ENCODE data around the gene BCAT1. TPM values are rescaled to one million over a fixed set of nuclear protein-coding genes. Genes with fewer than 3 reads are reported as not detected.

The BCAT1 gene
- total and polyA plus RNA-seq, 9 of the 15 experiments (the other 6 are each of a cell fraction or from before 2014, with no cell fraction given): 38.5 to 157 (median 66.8) TPM

GRCh38 chr12:24933694-24934407 lies 15.1 kb downstream of the BCAT1 start (continued):
- 0 out of 2 replicates have a peak, but pooled peaks have one; percentile 29 for TF ChIP-seq MYNN (IDR thresholded peaks at IDR 0.05)
- no peak for TF ChIP-seq MYNN (CRISPR knock-in tag; IDR thresholded peaks at IDR 0.05)
- no peak for TF ChIP-seq ZSCAN32 (CRISPR knock-in tag; IDR thresholded peaks at IDR 0.05)
- peak in 1 of 2 experiments; percentile 57; a peak in 1 of 4 replicates for TF ChIP-seq KDM4B (IDR thresholded peaks at IDR 0.05; ENCODE audit: borderline replicate concordance in 2 of 2, low read depth in 1 of 2)
- no peak for TF ChIP-seq ETV1 (tag; conservative IDR thresholded peaks at IDR 0.05; ENCODE audit: low read depth)
- TF ChIP-seq PML (IDR thresholded peaks at IDR 0.05; ENCODE audit: low read length): peak; percentile 94
- 0 out of 2 replicates have a peak, but pooled peaks have one; percentile 7 for TF ChIP-seq CBFA2T3 (IDR thresholded peaks at IDR 0.05)
- no peak for TF ChIP-seq PTTG1 (tag; IDR thresholded peaks at IDR 0.05; ENCODE audit: low read depth)
- TF ChIP-seq TBP (optimal IDR thresholded peaks at IDR 0.05; ENCODE audit: low read depth, low read length): peak; percentile 91
- no peak for TF ChIP-seq RBBP5 (IDR thresholded peaks at IDR 0.05; ENCODE audit: borderline replicate concordance, insufficient read depth, low read length, poor library complexity, severe bottlenecking)
- TF ChIP-seq CGGBP1 (CRISPR knock-in tag; IDR thresholded peaks at IDR 0.05): no peak
- no peak for TF ChIP-seq PTRF (tag; IDR thresholded peaks at IDR 0.05)
- no peak for TF ChIP-seq EWSR1 (IDR thresholded peaks at IDR 0.05; ENCODE audit: borderline replicate concordance, low read depth, partially characterized antibody)
- TF ChIP-seq ATF1 (CRISPR knock-in tag; IDR thresholded peaks at IDR 0.05): no peak
- TF ChIP-seq ATF1 (tag; IDR thresholded peaks at IDR 0.05): peak; percentile 54
- TF ChIP-seq SRF (CRISPR knock-in tag; IDR thresholded peaks at IDR 0.05): no peak
- TF ChIP-seq PRDM10 (IDR thresholded peaks at IDR 0.05; ENCODE audit: partially characterized antibody): peak; percentile 2
- peak; percentile 53 for TF ChIP-seq SMAD1 (IDR thresholded peaks at IDR 0.05; ENCODE audit: low read depth, low read length, partially characterized antibody)
- peak; percentile 26; the same call in 1 of the 2 replicates for TF ChIP-seq ATF7 (IDR thresholded peaks at IDR 0.05)
- TF ChIP-seq, protein P1, sequence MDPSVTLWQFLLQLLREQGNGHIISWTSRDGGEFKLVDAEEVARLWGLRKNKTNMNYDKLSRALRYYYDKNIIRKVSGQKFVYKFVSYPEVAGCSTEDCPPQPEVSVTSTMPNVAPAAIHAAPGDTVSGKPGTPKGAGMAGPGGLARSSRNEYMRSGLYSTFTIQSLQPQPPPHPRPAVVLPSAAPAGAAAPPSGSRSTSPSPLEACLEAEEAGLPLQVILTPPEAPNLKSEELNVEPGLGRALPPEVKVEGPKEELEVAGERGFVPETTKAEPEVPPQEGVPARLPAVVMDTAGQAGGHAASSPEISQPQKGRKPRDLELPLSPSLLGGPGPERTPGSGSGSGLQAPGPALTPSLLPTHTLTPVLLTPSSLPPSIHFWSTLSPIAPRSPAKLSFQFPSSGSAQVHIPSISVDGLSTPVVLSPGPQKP (CRISPR knock-in tag; IDR thresholded peaks at IDR 0.05): no peak
- TF ChIP-seq SMARCC2 (IDR thresholded peaks at IDR 0.05; ENCODE audit: low read depth): no peak
- TF ChIP-seq ZNF717 (CRISPR knock-in tag; IDR thresholded peaks at IDR 0.05): no peak
- TF ChIP-seq ZNF707 (CRISPR knock-in tag; conservative IDR thresholded peaks at IDR 0.05): no peak
- no peak for TF ChIP-seq TBL1XR1 (IDR thresholded peaks at IDR 0.05; ENCODE audit: low read length in 2 of 2)
- TF ChIP-seq ZNF354B (CRISPR knock-in tag; IDR thresholded peaks at IDR 0.05): no peak
- no peak for TF ChIP-seq ZNF583 (CRISPR knock-in tag; IDR thresholded peaks at IDR 0.05)
- TF ChIP-seq TAF15 (IDR thresholded peaks at IDR 0.05; ENCODE audit: low read depth, low read length): no peak
